Bronchial epithelial cell (primary cell): ENCODE results near the gene DPP3. TPM values are rescaled to one million over a fixed set of nuclear protein-coding genes. Genes with fewer than 3 reads are reported as not detected.
"Not testable (repeated sequence)": the region's sequence is repeated elsewhere in the genome, so short reads cannot be mapped to it uniquely, and the experiment has no call there.

Experiments used
- DNase-seq: peaks from one replicate; pipeline ENCODE4 v3.0.0-alpha.2; 2010; ENCODE audit warnings: low read depth
- FAIRE-seq: peaks from 2 replicates; lab custom pipeline; 2011; peaks lifted over from hg19 to GRCh38; lab: Jason Lieb, UNC
- H3K27me3 ChIP-seq: 2 replicates; pipeline ENCODE4 v1.5.1; 2011; ENCODE audit warnings: low read length; ENCODE audit not compliant: control insufficient read depth, insufficient read depth
- H3K36me3 ChIP-seq: 2 replicates; pipeline ENCODE4 v1.5.1; 2011; ENCODE audit warnings: low read length; ENCODE audit not compliant: control insufficient read depth, insufficient read depth
- H3K4me3 ChIP-seq: 2 replicates; pipeline ENCODE4 v1.5.1; 2011; ENCODE audit warnings: mild to moderate bottlenecking, low read depth, low read length, control low read depth
- total RNA-seq: library from RNA; depleted of rRNA; stranded (reverse); fragments of >200 nt; gene quantifications from 2 replicates; pipeline ENCODE4 v1.2.1, GENCODE V29; 2014
- TF ChIP-seq, protein P1 (sequence below): IDR thresholded peaks from 2 replicates; pipeline ENCODE4 v1.5.1; 2011; ENCODE audit warnings: mild to moderate bottlenecking, moderate library complexity, low read length, control low read depth, inconsistent platforms; ENCODE audit not compliant: insufficient read depth, severe bottlenecking

The DPP3 gene
- total RNA-seq, 1 donor from 2014 or later, result 45.0 TPM

DNA sequence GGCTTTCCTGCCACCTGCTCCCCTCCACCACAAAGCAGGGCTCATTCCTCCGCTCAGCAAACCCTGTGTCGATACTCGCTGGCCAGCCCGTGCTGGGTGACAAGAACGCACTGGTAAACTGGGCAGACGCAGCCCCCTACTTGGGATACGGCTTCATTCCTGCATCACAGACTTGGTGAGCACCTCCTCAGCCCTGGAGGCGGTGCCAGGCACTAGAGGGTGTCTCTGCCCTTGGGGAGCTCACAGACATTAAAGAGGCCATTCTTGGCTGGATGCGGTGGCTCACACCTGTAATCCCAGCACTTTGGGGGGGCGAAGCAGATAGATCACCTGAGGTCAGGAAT is 59.6 kb downstream of the DPP3 start:
- no peak for FAIRE-seq
- H3K36me3 ChIP-seq, result peaks cover 18% of the 10 kb centered on the region
- TF ChIP-seq, protein P1, sequence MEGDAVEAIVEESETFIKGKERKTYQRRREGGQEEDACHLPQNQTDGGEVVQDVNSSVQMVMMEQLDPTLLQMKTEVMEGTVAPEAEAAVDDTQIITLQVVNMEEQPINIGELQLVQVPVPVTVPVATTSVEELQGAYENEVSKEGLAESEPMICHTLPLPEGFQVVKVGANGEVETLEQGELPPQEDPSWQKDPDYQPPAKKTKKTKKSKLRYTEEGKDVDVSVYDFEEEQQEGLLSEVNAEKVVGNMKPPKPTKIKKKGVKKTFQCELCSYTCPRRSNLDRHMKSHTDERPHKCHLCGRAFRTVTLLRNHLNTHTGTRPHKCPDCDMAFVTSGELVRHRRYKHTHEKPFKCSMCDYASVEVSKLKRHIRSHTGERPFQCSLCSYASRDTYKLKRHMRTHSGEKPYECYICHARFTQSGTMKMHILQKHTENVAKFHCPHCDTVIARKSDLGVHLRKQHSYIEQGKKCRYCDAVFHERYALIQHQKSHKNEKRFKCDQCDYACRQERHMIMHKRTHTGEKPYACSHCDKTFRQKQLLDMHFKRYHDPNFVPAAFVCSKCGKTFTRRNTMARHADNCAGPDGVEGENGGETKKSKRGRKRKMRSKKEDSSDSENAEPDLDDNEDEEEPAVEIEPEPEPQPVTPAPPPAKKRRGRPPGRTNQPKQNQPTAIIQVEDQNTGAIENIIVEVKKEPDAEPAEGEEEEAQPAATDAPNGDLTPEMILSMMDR, result no peak

DNA sequence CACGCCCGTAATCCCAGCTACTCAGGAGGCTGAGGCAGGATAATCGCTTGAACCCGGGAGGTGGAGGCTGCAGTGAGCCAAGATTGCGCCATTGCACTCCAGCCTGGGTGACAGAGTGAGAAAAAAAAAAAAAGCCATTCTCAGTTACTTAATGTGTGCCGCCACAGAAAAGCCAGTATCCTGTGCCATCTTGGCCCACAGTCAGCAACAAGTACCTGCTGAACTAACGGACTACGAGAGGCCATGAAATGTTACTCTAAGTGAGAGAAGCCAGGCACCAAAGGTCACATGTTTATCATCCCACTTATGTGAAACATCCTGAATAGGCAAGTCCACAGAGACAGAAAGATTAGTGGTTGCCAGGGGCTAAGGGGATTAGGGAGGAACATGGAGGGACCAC is 60.4 kb downstream of the DPP3 start:
- not testable (repeated sequence) for H3K27me3 ChIP-seq, DNase-seq, H3K4me3 ChIP-seq, FAIRE-seq
- H3K36me3 ChIP-seq, result peaks cover 18% of the 10 kb centered on the region

More for the DNA sequence above, 59.6 kb downstream of the DPP3 start:
- no peak overlapping the region for H3K4me3 ChIP-seq
- no peak for DNase-seq
- no peaks in the 10 kb centered on the region for H3K27me3 ChIP-seq

DNA sequence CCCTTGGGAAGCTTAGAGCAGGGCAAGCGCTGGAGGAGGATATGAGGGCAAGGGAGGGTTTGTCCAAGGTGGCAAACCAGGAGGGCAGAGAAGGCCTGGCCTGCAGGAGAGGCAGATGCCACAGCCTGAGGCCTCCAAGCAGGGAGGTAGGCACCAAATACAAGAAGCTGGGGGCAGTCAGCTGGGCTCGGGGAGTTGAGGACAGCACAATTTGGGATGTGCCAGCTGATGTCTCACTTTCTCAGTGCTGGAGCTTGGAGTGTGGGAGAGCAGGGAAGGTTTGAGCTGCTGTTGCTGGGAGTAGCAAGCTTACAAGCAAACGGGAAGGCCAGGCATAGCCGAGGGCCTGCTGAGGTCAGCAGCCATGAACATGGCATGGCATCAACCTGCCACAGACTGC is 61.7 kb downstream of the DPP3 start:
- Histone ChIP-seq H3K4me3 (no peak overlapping the region), H3K27me3 (peaks cover 2% of the 10 kb centered on the region), H3K36me3 (peaks cover 18% of the 10 kb centered on the region)
- FAIRE-seq, result no peak
- no peak for DNase-seq
- TF ChIP-seq, protein P1, result no peak

DNA sequence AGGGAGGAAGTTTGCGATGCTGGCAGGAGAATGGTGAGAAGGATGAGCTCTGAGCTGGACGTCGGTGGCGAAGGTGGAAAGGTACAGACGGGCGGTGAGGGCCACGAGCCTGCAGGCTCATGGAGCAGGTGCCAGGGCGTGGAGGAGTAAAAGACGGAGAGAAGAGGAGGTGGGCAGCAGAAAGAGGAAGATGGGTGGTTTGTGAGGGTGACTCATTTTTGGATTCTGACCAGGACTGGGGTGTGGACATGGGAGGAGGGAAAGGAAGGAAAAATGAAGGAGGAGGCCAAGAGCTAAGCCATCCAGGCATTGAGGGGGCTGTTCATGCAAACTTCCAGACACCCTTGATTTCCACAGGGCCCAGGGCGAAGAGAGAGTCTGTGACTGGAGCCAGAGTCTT is 62.1 kb downstream of the DPP3 start:
- DNase-seq (peak; percentile 12), FAIRE-seq (no peak)
- TF ChIP-seq, protein P1, result no peak
- Histone ChIP-seq H3K36me3 (peaks cover 17% of the 10 kb centered on the region), H3K4me3 (no peak overlapping the region), H3K27me3 (peaks cover 2% of the 10 kb centered on the region)

DNA sequence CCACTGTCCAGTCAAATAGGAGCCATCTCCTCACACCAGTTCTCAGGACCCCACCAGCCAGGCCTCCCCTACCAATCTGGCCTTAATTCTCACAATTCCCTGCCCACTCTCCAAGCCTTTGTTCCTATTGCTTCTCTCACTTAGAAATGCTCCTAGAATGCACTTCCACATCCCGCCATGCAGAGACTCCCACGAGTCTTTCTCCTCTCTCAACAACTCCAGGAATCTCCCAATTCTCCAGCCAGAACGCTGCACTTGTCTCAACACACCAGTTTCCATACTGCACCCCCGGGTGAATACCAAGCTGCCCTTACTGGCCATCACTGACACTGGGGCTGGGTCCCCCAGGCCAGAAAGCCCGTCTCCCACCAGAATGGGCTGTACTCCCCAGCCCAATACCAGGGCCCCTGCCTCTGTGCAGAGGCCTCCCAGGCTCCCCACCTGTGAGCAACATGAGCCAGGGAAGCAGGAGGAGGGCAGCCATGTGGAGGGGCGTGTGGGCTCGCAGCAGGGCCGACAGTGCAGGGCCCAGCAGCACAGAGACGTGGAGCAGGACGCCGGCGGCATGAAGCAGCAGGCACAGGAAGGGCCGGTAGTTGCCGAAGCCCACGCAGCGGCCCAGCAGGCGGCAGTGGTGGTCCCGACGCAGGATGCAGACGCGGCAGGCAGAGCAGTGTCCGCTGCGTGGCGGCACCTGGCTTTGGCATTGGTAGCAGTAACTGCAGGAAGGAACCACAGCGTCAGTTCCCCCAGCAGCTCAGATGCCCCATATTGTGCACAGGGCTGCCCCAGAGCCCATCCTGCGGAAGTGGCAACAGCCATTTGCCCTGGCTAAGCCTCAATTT is 63.3 kb downstream of the DPP3 start:
- FAIRE-seq, result no peak
- H3K4me3 ChIP-seq, result no peak overlapping the region
- TF ChIP-seq, protein P1, result peak; percentile 19

DNA sequence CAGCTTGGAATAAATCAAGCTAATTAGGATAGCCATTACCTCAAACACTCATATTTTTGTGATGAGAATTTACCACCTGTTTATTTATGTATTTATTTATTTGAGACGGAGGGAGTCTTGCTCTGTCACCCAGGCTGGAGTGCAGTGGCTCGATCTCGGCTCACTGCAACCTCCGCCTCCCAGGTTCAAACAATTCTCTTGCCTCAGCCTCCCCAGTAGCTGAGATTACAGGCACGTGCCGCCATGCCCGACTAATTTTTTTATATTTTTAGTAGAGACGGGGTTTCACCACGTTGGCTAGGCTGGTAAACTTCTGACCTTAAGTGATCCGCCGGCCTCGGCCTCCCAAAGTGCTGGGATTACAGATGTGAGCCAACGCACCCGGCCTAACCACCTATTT is 64.7 kb downstream of the DPP3 start:
- DNase-seq, FAIRE-seq, H3K27me3 ChIP-seq: not testable (repeated sequence)
- H3K4me3 ChIP-seq, result peak overlapping the region; percentile 87
- H3K36me3 ChIP-seq, result peaks cover 17% of the 10 kb centered on the region

More for the DNA sequence above, 63.3 kb downstream of the DPP3 start:
- H3K27me3 ChIP-seq, result peaks cover 2% of the 10 kb centered on the region
- peaks cover 17% of the 10 kb centered on the region for H3K36me3 ChIP-seq
- no peak for DNase-seq
